Stimulated activated CD4-positive, alpha-beta T cell treated with anti-CD3 and anti-CD28 coated beads, Interleukin-12 subunit alpha, Interleukin-12 subunit beta, amount 100 ng/mL, for 48 hours (primary cell): ENCODE results near the gene RASGRP4.
A peak's percentile ranks its signal among the peaks of the same experiment; 100 is the strongest.

Experiments
- DNase-seq, 3 donors: peaks; one replicate each; pipeline ENCODE4 v3.0.0-alpha.2; 2020; ENCODE audit warnings: low read depth in 2 of 3, low spot score in 1 of 3

The RASGRP4 gene

DNA sequence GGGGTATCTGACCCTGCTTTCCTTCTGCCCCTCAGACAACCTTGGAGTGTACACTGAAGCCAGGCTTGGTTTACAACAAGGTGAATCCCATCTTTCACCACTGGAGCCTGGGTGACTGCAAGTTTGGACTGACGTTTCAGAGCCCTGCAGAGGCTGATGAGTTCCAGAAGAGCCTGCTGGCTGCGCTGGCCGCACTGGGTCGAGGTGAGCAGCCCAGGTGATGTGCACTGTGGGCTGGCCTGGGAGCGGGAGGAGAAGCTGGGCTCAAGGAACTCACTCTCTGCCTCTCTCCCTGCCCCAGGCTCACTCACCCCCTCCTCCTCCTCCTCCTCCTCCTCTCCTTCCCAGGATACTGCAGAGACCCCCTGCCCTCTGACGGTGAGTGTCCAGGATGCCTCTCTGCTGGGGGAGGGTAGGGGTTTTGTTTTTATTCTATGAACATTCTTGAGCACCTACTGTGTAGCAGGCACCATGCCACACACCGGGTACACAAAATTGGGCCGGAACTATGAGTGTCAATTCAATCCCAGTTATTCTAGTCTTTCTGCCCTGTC lies 34.0 kb downstream of the RASGRP4 start:
- DNase-seq, result no peak

DNA sequence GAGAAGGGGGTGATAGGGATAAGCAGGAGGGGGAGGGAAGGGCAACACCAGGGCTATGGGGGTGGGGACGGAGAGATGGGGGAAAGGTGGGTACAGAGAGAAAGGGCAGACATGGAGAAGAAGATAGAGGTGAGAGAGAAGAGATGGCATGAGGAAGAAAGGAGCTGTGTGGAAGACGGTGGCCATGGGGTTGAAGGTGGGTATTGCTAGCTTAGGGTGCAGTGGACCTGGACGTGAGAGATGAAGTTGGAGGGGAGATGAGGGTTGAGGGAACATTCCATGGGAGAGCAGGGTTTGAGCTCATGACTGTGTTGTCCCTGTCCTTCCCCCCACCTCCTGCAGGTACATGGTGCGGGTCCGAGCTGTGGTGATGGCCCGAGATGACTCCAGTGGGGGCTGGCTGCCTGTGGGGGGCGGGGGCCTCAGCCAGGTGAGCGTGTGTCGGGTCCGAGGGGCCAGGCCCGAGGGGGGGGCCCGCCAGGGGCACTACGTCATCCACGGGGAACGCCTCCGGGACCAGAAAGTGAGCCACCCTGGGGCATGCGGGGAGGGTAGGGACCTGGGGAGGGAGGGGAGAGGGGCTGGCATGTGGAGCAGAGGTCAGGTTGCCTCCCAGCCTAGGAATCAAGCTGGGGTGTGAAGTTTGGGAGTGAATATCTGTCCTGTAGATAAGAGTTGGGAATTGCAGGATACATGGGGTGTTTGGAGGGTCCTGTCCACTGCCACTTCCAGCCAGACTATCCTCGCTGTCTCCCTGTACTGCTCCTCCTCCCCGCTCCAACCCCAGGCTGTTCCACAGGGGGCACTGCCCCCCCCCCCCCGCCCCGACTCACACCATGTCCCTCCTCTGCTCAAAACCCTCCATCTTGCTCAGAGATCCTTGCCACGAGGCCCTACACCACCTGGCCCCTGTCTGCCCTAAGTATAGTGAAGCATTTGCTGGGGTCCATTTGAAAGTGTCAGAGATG lies 35.8 kb downstream of the RASGRP4 start:
- no peak for DNase-seq

DNA sequence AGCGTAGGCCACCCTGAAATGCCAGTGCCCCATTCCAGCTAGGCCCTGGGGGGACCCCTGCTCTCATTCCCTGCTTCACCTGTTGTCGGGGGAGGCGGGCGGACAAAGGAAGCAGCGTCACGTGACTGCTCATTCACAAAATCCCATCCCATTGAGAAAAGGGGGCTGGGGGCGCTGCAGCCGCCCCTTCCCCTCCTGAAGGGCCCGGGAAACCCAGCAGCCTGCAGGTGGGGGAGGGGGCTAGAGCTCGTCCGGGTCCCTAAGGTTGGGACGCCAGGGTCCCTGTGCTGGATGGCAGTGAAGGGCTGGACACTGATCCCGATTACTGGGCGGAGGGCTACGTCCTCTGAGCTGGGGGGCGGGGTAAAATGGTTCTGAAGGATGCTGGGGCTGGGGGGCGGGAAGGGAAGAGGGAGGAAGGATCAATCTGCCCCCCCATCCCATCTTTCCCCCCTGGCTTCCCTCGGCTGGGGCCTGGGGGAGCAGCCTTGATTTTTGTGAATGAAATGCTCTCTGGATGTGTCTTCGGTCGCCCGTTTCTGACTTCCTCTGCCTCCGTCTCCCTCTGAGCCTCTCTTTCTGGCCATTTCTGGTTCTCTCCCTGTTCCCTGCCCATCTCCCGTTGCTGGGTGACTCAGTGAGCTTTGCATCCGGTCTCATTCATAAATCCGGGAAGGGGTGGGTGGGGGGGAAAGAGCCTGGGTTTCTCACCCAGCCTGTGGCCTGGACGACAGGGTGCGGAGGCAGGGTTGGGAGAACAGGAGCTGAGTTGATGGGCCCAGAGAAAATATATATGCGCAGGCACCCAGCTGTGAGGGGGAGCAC lies 36.7 kb downstream of the RASGRP4 start:
- DNase-seq, result no peak

- DNase-seq, result no peak
Measured at GRCh38 chr19:38388349-38389100, 37.5 kb downstream of the RASGRP4 start, which contains the start of gene SPRED3. TSS of gene SPRED3 (plus strand) at chr19:38388697. CDS start at chr19:38390303, 1,606 bp downstream.

DNA sequence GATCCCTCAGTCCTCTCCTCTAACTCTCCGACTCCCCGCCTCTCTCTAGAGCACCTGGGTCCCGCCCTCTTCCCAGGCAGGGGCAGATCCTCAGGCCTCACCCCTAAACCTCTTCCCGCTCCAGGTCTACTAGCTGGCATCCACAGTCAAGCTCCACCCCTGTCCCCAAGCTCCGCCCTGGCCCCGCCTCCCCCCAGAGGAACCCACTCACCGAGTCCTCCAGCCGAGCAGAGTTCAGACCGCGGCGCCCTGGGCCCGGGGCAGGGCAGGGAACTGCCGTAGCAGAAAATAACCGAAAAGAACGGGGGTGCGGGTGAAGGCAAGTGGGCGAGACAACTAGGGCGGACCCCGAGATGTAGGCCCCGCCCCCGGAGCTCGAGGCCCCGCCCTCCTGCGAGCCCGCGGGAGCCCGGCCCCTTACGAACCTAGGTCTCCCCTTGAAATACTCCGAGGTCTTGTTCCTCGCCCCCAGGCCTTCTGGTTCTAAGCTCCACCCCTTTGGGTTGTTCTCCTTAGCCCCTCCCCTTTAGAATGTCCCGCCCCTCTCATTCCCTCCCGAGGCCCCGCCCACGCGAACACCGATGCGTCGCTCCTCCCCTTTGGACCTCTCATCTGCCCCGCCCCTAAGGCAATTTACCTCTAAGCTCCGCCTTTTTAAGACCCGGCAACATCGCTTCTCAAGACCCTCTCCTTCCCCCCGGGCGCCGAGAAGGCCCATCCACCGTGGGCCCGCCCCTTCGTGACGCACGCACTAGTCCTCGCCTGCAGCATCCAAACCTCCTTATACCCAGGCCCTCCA lies 38.3 kb downstream of the RASGRP4 start, which contains the start of gene GGN:
GGN (minus strand) TSS at position 485 of the 799 bp plus-strand sequence. CDS start 773 bp downstream, outside the sequence.
- DNase-seq, result peak; percentile 82 to 92 (median 83)

DNA sequence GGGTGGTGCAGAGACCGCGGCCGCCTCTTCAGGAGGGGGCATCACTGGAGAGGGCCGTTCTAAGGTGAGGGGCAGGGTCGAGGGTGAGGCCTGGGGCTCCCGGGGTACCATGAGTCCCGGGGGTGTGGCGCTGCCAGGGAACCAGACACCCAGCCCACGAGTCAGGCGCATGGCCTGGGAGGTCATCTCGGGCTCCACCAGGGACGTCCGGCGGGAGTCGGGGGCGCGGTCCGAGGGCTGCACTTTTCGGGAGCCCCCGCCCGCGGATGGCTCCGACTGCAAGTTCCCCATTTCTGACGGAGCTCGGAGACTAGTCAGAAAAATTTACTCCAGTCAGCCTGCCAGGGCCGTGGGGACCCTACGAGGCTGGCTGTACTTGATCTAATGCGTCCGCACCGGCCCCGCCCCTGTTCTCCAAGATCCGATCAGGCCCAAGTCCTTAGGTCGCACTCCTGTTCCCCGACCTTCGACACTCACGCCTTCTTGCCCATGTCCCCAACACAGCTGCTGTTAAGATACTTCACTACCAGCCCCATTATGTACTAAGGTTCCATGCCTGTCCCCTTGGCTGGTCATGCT lies 39.0 kb downstream of the RASGRP4 start:
- no peak for DNase-seq

DNA sequence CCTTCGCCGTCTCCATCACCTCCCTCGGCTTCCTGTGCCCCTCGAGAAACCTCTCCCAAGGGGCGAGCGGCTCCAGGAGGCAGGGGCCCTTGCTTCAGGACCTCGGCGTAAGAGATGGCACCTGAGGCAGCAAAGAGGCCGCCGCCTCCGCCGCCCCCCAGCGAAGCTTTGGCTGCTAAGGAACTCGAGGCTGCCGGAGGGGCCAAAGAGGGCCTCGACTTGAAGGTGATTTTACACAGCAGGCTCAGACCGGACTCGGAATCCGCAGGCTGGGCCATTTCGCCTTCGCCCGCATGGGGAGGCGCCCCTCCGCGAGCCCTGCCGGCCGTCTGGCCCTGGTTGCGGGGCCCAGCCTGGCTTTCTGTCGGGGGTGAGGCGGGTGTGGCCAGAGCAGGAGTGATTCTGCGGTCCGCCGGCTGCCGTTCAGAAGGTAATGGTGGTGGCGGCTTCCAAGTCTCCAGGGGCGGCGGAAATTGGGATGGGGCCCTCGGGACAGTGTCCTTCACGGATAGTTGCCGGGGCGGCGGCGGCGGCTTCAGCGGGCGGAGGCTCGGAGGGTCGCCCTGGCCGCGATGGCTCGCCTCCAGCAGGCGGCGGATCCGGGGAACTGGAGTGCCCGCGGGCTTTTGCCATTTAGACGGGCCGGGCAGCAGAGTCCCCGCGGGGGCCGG lies 39.6 kb downstream of the RASGRP4 start:
- no peak for DNase-seq

DNA sequence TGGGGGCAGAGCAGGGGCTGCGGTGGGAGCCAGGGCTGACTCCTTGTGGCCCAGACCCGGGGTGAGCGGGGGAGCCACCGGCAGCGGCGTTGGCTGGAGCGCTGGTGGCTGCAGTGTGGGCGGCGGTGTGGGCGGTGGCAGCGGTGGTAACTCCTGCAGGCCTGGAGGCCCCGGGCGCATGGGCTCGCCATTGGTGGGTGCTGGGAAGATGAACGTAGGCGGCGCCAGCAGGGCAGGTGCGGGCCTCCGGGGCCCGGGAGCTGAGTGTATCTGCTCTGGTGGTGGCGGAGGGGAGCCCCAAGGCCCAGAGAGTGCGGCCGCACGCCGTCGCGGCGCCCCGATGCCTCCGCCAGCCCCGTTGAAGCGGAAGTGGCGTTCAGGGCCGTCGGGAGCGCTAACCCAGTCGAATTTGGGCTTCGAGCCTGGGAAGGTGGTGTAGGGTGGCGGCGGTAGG lies 40.2 kb downstream of the RASGRP4 start:
- DNase-seq, result no peak

- DNase-seq, result no peak
Measured at GRCh38 chr19:38385057-38385803, 40.8 kb downstream of the RASGRP4 start.

- no peak for DNase-seq
Measured at GRCh38 chr19:38384209-38385027, 41.6 kb downstream of the RASGRP4 start.

DNA sequence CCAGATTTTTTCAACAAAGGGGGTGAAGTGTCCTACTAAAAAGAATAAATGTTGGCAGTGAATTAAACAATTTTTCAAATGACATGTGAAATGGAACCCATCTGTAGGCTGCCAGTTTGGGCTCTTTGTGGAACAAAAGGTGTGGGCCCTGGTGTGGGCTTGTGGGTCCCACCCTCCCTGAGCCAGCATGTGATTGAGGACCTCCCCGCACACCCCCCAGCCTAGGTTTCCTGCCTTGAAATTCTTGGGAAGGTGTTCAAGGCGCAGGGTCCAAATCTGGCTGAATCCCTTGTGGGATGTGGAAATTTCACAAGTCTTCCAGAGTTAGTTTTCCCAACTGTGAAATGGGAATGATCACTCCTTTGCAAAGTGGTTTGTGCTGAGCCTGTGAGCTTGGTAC lies 42.3 kb downstream of the RASGRP4 start:
- DNase-seq, result no peak

DNA sequence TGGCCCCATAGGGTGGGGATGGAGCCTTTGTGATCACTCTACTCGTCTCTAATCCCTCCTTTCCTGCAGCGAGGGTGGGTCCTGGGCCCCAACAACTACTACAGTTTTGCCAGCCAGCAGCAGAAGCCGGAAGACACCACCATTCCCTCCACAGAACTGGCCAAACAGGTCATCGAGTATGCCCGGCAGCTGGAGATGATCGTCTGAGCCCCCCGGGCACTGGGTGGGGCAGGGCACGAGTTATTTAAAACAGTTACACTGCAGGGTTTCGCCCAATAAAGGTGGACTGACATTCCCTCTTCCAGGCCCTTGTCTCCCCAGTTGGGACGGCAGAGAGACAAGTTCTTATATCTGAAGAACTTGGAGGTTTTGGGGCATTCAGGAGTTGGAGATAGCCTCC lies 42.8 kb downstream of the RASGRP4 start:
- no peak for DNase-seq

DNA sequence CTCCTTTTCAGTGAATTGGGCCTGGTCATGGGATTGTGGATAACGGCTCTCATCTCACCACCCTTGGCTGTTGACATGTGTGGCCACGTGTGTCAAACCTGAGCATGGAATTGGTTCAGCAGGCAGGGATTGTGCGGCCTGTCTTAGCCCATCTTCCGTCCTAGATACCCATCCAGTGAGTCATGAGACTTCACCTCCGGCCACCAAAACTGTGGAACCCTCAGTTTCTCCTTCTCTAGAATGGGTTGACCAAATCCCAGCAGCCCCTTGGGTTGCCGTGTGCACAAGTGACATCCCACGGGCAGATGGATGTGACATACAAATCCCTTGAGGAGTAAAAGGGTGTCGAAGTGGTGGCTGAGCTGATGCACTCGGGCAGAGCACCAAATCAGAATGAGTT lies 44.9 kb downstream of the RASGRP4 start:
- no peak for DNase-seq

DNA sequence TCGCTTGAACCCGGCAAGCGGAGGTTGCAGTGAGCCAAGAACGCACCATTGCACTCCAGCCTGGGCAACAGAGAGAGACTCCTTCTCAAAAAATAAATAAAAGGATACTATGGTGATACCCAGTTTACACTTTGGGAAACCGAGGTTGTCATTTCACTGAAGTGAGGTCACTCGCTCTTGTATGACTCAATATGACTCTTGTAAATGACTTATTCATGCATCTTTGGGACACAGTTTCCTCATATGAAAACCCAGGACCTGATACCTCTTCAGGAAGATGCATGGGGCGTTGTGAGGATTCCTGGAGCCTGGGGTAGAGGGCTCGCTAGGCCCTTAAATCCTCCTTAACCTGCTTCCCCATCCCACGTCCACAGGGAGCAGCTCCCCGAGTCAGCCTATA lies 47.2 kb downstream of the RASGRP4 start:
- DNase-seq, result no peak

GRCh38 chr19:38377052-38377451 lies 49.0 kb downstream of the RASGRP4 start:
- no peak for DNase-seq

- DNase-seq, result no peak
Measured at GRCh38 chr19:38376576-38376975, 49.4 kb downstream of the RASGRP4 start.

DNA sequence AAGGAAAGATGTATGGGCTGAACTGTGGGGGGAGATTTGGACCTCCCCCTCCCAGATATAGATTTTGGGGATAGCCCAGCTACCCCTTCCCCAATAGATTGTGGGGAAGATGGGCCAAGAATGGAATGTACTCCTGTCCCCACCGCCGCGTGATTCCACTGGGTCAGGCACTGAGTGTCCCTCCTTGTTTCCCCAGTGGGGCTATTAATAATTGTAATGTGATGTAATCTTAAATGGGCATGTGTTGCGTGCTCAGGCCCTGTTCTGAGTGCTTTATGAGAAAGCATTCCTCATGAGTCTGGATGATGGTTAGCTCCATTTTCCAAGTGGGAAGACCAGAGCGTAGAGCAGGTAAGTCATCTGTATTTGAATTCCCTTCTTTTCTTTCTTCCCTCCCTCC lies 50.3 kb downstream of the RASGRP4 start:
- DNase-seq, result no peak
